ENCODE results near the gene RBFOX2.

DNA sequence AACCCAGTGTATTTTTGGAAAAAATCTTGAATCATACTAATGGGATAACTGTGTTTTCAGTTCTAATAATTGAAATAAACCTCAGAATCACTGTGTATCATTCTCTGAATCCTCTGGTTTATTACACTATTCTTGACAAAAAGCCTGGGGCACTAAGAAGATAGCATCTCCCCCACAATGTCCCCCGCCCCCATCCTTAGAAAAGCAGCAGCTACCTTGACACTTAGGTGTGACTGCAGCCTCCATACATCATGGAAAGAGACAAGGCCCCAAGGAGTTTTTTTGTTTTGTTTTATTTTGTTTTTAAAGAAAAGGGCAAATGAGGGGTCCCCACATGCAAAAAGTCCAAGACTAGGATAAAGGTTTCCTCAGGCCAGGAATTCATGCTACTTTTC lies 186.1 kb downstream of the RBFOX2 start:
- TF ChIP-seq, protein P1, sequence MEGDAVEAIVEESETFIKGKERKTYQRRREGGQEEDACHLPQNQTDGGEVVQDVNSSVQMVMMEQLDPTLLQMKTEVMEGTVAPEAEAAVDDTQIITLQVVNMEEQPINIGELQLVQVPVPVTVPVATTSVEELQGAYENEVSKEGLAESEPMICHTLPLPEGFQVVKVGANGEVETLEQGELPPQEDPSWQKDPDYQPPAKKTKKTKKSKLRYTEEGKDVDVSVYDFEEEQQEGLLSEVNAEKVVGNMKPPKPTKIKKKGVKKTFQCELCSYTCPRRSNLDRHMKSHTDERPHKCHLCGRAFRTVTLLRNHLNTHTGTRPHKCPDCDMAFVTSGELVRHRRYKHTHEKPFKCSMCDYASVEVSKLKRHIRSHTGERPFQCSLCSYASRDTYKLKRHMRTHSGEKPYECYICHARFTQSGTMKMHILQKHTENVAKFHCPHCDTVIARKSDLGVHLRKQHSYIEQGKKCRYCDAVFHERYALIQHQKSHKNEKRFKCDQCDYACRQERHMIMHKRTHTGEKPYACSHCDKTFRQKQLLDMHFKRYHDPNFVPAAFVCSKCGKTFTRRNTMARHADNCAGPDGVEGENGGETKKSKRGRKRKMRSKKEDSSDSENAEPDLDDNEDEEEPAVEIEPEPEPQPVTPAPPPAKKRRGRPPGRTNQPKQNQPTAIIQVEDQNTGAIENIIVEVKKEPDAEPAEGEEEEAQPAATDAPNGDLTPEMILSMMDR (IDR thresholded peaks at IDR 0.05): no peak
- no peak for TF ChIP-seq FOSL2 (IDR thresholded peaks at IDR 0.05; ENCODE audit: borderline replicate concordance, low read depth)
- no peak for TF ChIP-seq YY1 (IDR thresholded peaks at IDR 0.05; ENCODE audit: low read depth)
- TF ChIP-seq EZH2phosphoT487 (IDR thresholded peaks at IDR 0.05; ENCODE audit: borderline replicate concordance, low read depth): no peak
- TF ChIP-seq, protein P2, sequence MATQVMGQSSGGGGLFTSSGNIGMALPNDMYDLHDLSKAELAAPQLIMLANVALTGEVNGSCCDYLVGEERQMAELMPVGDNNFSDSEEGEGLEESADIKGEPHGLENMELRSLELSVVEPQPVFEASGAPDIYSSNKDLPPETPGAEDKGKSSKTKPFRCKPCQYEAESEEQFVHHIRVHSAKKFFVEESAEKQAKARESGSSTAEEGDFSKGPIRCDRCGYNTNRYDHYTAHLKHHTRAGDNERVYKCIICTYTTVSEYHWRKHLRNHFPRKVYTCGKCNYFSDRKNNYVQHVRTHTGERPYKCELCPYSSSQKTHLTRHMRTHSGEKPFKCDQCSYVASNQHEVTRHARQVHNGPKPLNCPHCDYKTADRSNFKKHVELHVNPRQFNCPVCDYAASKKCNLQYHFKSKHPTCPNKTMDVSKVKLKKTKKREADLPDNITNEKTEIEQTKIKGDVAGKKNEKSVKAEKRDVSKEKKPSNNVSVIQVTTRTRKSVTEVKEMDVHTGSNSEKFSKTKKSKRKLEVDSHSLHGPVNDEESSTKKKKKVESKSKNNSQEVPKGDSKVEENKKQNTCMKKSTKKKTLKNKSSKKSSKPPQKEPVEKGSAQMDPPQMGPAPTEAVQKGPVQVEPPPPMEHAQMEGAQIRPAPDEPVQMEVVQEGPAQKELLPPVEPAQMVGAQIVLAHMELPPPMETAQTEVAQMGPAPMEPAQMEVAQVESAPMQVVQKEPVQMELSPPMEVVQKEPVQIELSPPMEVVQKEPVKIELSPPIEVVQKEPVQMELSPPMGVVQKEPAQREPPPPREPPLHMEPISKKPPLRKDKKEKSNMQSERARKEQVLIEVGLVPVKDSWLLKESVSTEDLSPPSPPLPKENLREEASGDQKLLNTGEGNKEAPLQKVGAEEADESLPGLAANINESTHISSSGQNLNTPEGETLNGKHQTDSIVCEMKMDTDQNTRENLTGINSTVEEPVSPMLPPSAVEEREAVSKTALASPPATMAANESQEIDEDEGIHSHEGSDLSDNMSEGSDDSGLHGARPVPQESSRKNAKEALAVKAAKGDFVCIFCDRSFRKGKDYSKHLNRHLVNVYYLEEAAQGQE (IDR thresholded peaks at IDR 0.05; ENCODE audit: low read depth, low read length): no peak
